Right lobe of liver (tissue), 6 donors: Measurements from ENCODE around the gene PXT1. TPM values are rescaled to one million over a fixed set of nuclear protein-coding genes. Genes with fewer than 3 reads are reported as not detected.

ENCODE experiments used
- ATAC-seq, 4 donors: fragments of 200-7000 bp; cut with Tn5 transposase; one replicate each; pipeline ENCODE4 v1.9.1; 2020; ENCODE audit warnings: mild to moderate bottlenecking in 4 of 4, moderate library complexity in 4 of 4
- DNase-seq, 3 donors: peaks; one replicate each; pipeline ENCODE4 v3.0.0-alpha.2; 2020
- H3K27ac ChIP-seq, 3 donors: fragments of 200-600 bp; one replicate each; pipeline ENCODE4 v1.8.0; 2022
- H3K27me3 ChIP-seq, 2 donors: fragments of 200-600 bp; one replicate each; pipeline ENCODE4 v1.8.0; 2022
- H3K36me3 ChIP-seq, 4 donors: fragments of 200-600 bp; sonication (generic) in 1 of 4; one replicate each; pipeline versions ENCODE4 v1.5.1 to v1.8.0; 2017 to 2022; ENCODE audit warnings: control low read depth in 1 of 4
- H3K4me1 ChIP-seq, 4 donors: fragments of 200-600 bp; sonication (generic) in 1 of 4; one replicate each; pipeline versions ENCODE4 v1.5.1 to v1.8.0; 2017 to 2022; ENCODE audit warnings: control low read depth in 1 of 4
- H3K4me3 ChIP-seq, 3 donors: fragments of 200-600 bp; one replicate each; pipeline ENCODE4 v1.8.0; 2022
- H3K9me3 ChIP-seq, 4 donors: fragments of 200-600 bp; sonication (generic) in 1 of 4; one replicate each; pipeline versions ENCODE4 v1.5.1 to v1.8.0; 2017 to 2022; ENCODE audit warnings: control low read depth in 1 of 4
- CTCF ChIP-seq, 4 donors: fragments of 200-600 bp in 3 of 4; fragments of 450-650 bp in 1 of 4; IDR thresholded peaks; one replicate each; pipeline versions ENCODE4 v1.5.1 to v1.8.0; 2016 to 2022; ENCODE audit warnings: antibody characterized with exemption in 4 of 4, mild to moderate bottlenecking in 2 of 4
- POLR2A ChIP-seq: fragments of 450-650 bp; IDR thresholded peaks from one replicate; pipeline ENCODE4 v1.6.1; 2017; ENCODE audit warnings: antibody characterized with exemption, mild to moderate bottlenecking
- WGBS: methylation state at CpG from one replicate; pipeline ENCODE4 v1.1.6; 2018; ENCODE audit warnings: low coverage, low lambda C conversion rate; ENCODE audit not compliant: insufficient coverage; ENCODE audit errors: missing lambda C conversion rate; 5-methylcytosine and 5-hydroxymethylcytosine counted together
- intact Hi-C, 2 donors: fragments of 100-400 bp; cut with DNase I; formaldehyde crosslinking; loops; one replicate each; pipeline versions ENCODE4 v1.11.2 to v1.14.1; 2022
- total RNA-seq, 6 experiments: library from RNA; depleted of rRNA in 2 of 6; stranded (reverse); fragments of >200 nt in 2 of 6; fragmentation: NEBNext Ultra II Directional in 3 of 6; extraction: Animal tissue kit (Norgen Biotek cat#: 25700) in 3 of 6; gene quantifications; one replicate each; pipeline versions ENCODE4 v1.1.0 to v1.2.4, GENCODE V29; 2016 to 2023
- donor health status: DM: no; HTN: yes; CAD: no.
- donor health status: DM: no; HTN: no; CAD: no.
- donor health status: DM: no; HTN: no; CAD: no.
- donor health status: DM: no; HTN: yes; CAD: no.
- donor health status: DM: no; HTN: yes; CAD: no.

Gene PXT1
- total RNA-seq, 6 experiments from 2014 or later: 0.11 TPM; not detected in 5

- Histone ChIP-seq H3K36me3 (no peaks in the 10 kb centered on the region), H3K9me3 (no peaks in the 10 kb centered on the region), H3K4me3 (no peak overlapping the region), H3K27me3 (no peaks in the 10 kb centered on the region), H3K4me1 (peaks cover 0 to 7% (median 2%) of the 10 kb centered on the region in 4 donors), H3K27ac (no peak overlapping the region)
- intact Hi-C loops: no loop called here
- DNase-seq (no peak), ATAC-seq (no peak)
- no peak for TF ChIP-seq CTCF (IDR thresholded peaks at IDR 0.05)
- no peak for TF ChIP-seq POLR2A
- WGBS: 71% methylated on average over 1 of the region's 1 CpG
Measured at GRCh38 chr6:36464233-36464632, 21.6 kb upstream of the PXT1 start.

- WGBS: 72% methylated on average over 1 of the region's 1 CpG
- H3K9me3 ChIP-seq: no peaks in the 10 kb centered on the region
- H3K27me3 ChIP-seq: no peaks in the 10 kb centered on the region
- H3K4me3 ChIP-seq: no peak overlapping the region
- TF ChIP-seq POLR2A: no peak
- no peak for TF ChIP-seq CTCF (IDR thresholded peaks at IDR 0.05)
- DNase-seq: no peak
- H3K27ac ChIP-seq: no peak overlapping the region
- peaks cover 0 to 12% (median 4%) of the 10 kb centered on the region in 4 donors for H3K4me1 ChIP-seq
- intact Hi-C loops: no loop called here
- no peak for ATAC-seq
- no peaks in the 10 kb centered on the region for H3K36me3 ChIP-seq
Measured at GRCh38 chr6:36463676-36464075, 21.0 kb upstream of the PXT1 start.

- Histone ChIP-seq H3K27ac (no peak overlapping the region), H3K9me3 (no peaks in the 10 kb centered on the region), H3K4me3 (no peak overlapping the region), H3K27me3 (no peaks in the 10 kb centered on the region), H3K36me3 (no peaks in the 10 kb centered on the region), H3K4me1 (peaks cover 0 to 12% (median 4%) of the 10 kb centered on the region in 4 donors)
- DNase-seq (no peak), ATAC-seq (no peak)
- intact Hi-C loops: no loop called here
- TF ChIP-seq POLR2A (no peak), CTCF (IDR thresholded peaks at IDR 0.05) (no peak)
- WGBS: 59% methylated on average over 3 of the region's 3 CpGs
Measured at GRCh38 chr6:36461646-36462045, 19.0 kb upstream of the PXT1 start.

- intact Hi-C loops: no loop called here
- no peaks in the 10 kb centered on the region for H3K9me3 ChIP-seq
- TF ChIP-seq POLR2A (no peak), CTCF (IDR thresholded peaks at IDR 0.05) (no peak)
- peaks cover 0 to 12% (median 4%) of the 10 kb centered on the region in 4 donors for H3K4me1 ChIP-seq
- H3K27me3 ChIP-seq: no peaks in the 10 kb centered on the region
- no peak overlapping the region for H3K27ac ChIP-seq
- no peak for ATAC-seq
- no peak overlapping the region for H3K4me3 ChIP-seq
- no peak for DNase-seq
- H3K36me3 ChIP-seq: no peaks in the 10 kb centered on the region
Measured at GRCh38 chr6:36460916-36461315, 18.3 kb upstream of the PXT1 start.

- Histone ChIP-seq H3K36me3 (no peaks in the 10 kb centered on the region), H3K27ac (no peak overlapping the region), H3K9me3 (no peaks in the 10 kb centered on the region), H3K27me3 (no peaks in the 10 kb centered on the region), H3K4me1 (peaks cover 0 to 12% (median 4%) of the 10 kb centered on the region in 4 donors), H3K4me3 (no peak overlapping the region)
- ATAC-seq (peak in 2 of 4 donors; percentile 38 to 45), DNase-seq (no peak)
- intact Hi-C loops: no loop called here
- TF ChIP-seq POLR2A (no peak), CTCF (IDR thresholded peaks at IDR 0.05) (no peak)
Measured at GRCh38 chr6:36459501-36459900, 16.8 kb upstream of the PXT1 start.
